ENCODE measurements around the gene MCL1.

Gene MCL1

GRCh38 chr1:150552128-150552910 is 27.1 kb downstream of the MCL1 start:
- Histone ChIP-seq H3K4me3 (ENCODE audit: insufficient read depth, low read length, poor library complexity, severe bottlenecking) (no peak overlapping the region), H3K9ac (ENCODE audit: low read length) (no peak overlapping the region), H3K4me2 (ENCODE audit: low read depth, low read length, poor library complexity, severe bottlenecking) (no peak overlapping the region)

GRCh38 chr1:150551784-150552127 is 27.7 kb downstream of the MCL1 start:
- Histone ChIP-seq H3K4me3 (ENCODE audit: insufficient read depth, low read length, poor library complexity, severe bottlenecking) (no peak overlapping the region), H3K36me3 (ENCODE audit: low read length) (no peaks in the 10 kb centered on the region), H3K27me3 (ENCODE audit: low read length) (no peaks in the 10 kb centered on the region), H3K9ac (ENCODE audit: low read length) (no peak overlapping the region), H3F3A (ENCODE audit: insufficient read depth) (no peaks in the 10 kb centered on the region), H3K27ac (ENCODE audit: low read depth, low read length) (no peak overlapping the region), H4K20me1 (ENCODE audit: low read depth, low read length) (no peaks in the 10 kb centered on the region), H3K79me2 (ENCODE audit: insufficient read depth, low read length) (no peaks in the 10 kb centered on the region), H3K9me2 (replicated peaks; ENCODE audit: insufficient read depth, low read length) (no peaks in the 10 kb centered on the region), H3K9me3 (ENCODE audit: insufficient read depth, low read length) (no peaks in the 10 kb centered on the region), H3K4me2 (ENCODE audit: low read depth, low read length, poor library complexity, severe bottlenecking) (no peak overlapping the region), H2AFZ (ENCODE audit: low read depth, low read length, severe bottlenecking) (no peak overlapping the region)
- TF ChIP-seq EZH2phosphoT487 (conservative IDR thresholded peaks at IDR 0.05; ENCODE audit: low read length): no peak
- TF ChIP-seq CTCF (IDR thresholded peaks at IDR 0.05; ENCODE audit: insufficient read depth, low read length, poor library complexity, severe bottlenecking): no peak

More at GRCh38 chr1:150552128-150552910, 27.1 kb downstream of the MCL1 start:
- Histone ChIP-seq H4K20me1 (ENCODE audit: low read depth, low read length) (no peaks in the 10 kb centered on the region), H3K36me3 (ENCODE audit: low read length) (no peaks in the 10 kb centered on the region), H3F3A (ENCODE audit: insufficient read depth) (no peaks in the 10 kb centered on the region), H3K9me3 (ENCODE audit: insufficient read depth, low read length) (no peaks in the 10 kb centered on the region), H3K79me2 (ENCODE audit: insufficient read depth, low read length) (no peaks in the 10 kb centered on the region), H2AFZ (ENCODE audit: low read depth, low read length, severe bottlenecking) (no peak overlapping the region), H3K27me3 (ENCODE audit: low read length) (no peaks in the 10 kb centered on the region), H3K9me2 (replicated peaks; ENCODE audit: insufficient read depth, low read length) (no peaks in the 10 kb centered on the region), H3K27ac (ENCODE audit: low read depth, low read length) (no peak overlapping the region)
- no peak for TF ChIP-seq EZH2phosphoT487 (conservative IDR thresholded peaks at IDR 0.05; ENCODE audit: low read length)
- TF ChIP-seq CTCF (IDR thresholded peaks at IDR 0.05; ENCODE audit: insufficient read depth, low read length, poor library complexity, severe bottlenecking): no peak

DNA sequence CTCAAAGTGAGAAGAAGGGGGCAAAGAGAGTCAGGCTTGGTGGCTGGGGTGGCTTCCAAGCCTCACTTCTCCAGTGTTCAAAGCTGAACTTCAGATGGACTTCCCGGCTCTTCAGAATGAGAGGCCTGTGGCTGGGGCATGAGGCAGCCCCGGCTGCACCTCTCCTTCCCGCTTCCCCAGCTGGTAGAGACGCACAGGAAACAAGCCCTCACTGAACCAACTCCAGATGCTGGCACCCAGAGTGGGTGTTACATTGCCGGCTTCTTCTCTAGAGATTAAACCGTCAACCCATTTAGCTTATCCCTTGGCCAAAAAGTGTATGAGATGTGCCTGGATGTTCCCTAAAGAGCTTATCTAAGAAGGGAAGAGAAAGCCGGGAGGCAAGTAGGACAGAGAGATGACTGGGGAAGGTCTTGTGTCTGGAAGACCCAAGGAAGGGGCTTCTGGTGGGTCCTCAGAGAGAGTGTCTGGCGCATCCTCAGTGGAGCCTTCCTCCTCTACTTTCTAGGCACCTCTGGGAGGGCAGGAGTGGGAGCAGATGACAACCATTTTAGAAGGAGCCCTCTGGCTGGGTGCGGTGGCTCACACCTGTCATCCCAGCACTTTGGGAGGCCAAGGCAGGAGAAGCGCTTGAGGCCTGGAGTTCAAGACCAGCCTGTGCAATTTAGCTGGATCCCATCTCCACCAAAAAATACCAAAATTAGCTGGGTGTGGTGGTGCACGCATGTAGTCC is 28.2 kb downstream of the MCL1 start:
- Histone ChIP-seq H4K20me1 (ENCODE audit: low read depth, low read length) (no peaks in the 10 kb centered on the region), H2AFZ (ENCODE audit: low read depth, low read length, severe bottlenecking) (no peak overlapping the region), H3K36me3 (ENCODE audit: low read length) (no peaks in the 10 kb centered on the region), H3K9me3 (ENCODE audit: insufficient read depth, low read length) (no peaks in the 10 kb centered on the region), H3K4me3 (ENCODE audit: insufficient read depth, low read length, poor library complexity, severe bottlenecking) (no peak overlapping the region), H3F3A (ENCODE audit: insufficient read depth) (no peaks in the 10 kb centered on the region), H3K9me2 (replicated peaks; ENCODE audit: insufficient read depth, low read length) (no peaks in the 10 kb centered on the region), H3K27ac (ENCODE audit: low read depth, low read length) (no peak overlapping the region), H3K27me3 (ENCODE audit: low read length) (no peaks in the 10 kb centered on the region), H3K9ac (ENCODE audit: low read length) (no peak overlapping the region), H3K79me2 (ENCODE audit: insufficient read depth, low read length) (no peaks in the 10 kb centered on the region), H3K4me2 (ENCODE audit: low read depth, low read length, poor library complexity, severe bottlenecking) (no peak overlapping the region)
- TF ChIP-seq CTCF (IDR thresholded peaks at IDR 0.05; ENCODE audit: insufficient read depth, low read length, poor library complexity, severe bottlenecking) (no peak), EZH2phosphoT487 (conservative IDR thresholded peaks at IDR 0.05; ENCODE audit: low read length) (no peak)

All from SU-DHL-6 (cell line).